GM21526 (cell line): ENCODE measurements around the gene RAB44.
"Not testable (repeated sequence)": the region's sequence is repeated elsewhere in the genome, so short reads cannot be mapped to it uniquely, and the experiment has no call there.

Source experiments
- ATAC-seq: cut with Tn5 transposase; IDR thresholded peaks from one replicate; pipeline ENCODE4 v1.9.1; 2021; ENCODE audit warnings: moderate library complexity; ENCODE audit not compliant: unreplicated experiment, low FRiP score

The RAB44 gene

GRCh38 chr6:36704961-36705577 lies 7.4 kb downstream of the RAB44 start:
- not testable (repeated sequence) for ATAC-seq

- no peak for ATAC-seq
Measured at GRCh38 chr6:36706339-36706738, 8.7 kb downstream of the RAB44 start.

GRCh38 chr6:36712816-36713215 lies 15.2 kb downstream of the RAB44 start:
- ATAC-seq, result no peak

- ATAC-seq, result no peak
Measured at GRCh38 chr6:36713846-36714245, 16.2 kb downstream of the RAB44 start.

GRCh38 chr6:36714511-36714910 lies 16.9 kb downstream of the RAB44 start:
- ATAC-seq, result no peak

- ATAC-seq, result no peak
Measured at GRCh38 chr6:36715469-36715868, 17.8 kb downstream of the RAB44 start.

- ATAC-seq, result no peak
Measured at GRCh38 chr6:36716476-36717093, 19.0 kb downstream of the RAB44 start.

GRCh38 chr6:36717231-36717825 lies 19.7 kb downstream of the RAB44 start:
- ATAC-seq, result no peak

- no peak for ATAC-seq
Measured at GRCh38 chr6:36717871-36718540, 20.4 kb downstream of the RAB44 start.

GRCh38 chr6:36718560-36718959 lies 20.9 kb downstream of the RAB44 start:
- no peak for ATAC-seq

GRCh38 chr6:36719126-36719525 lies 21.5 kb downstream of the RAB44 start:
- no peak for ATAC-seq

GRCh38 chr6:36720251-36721141 lies 22.9 kb downstream of the RAB44 start:
- ATAC-seq, result no peak

- no peak for ATAC-seq
Measured at GRCh38 chr6:36721369-36722140, 23.9 kb downstream of the RAB44 start.

GRCh38 chr6:36722365-36722764 lies 24.7 kb downstream of the RAB44 start:
- no peak for ATAC-seq

- no peak for ATAC-seq
Measured at GRCh38 chr6:36722879-36723278, 25.3 kb downstream of the RAB44 start.

- not testable (repeated sequence) for ATAC-seq
Measured at GRCh38 chr6:36723992-36724391, 26.4 kb downstream of the RAB44 start.

- ATAC-seq, result no peak
Measured at GRCh38 chr6:36724514-36725390, 27.1 kb downstream of the RAB44 start.

- no peak for ATAC-seq
Measured at GRCh38 chr6:36725581-36725980, 28.0 kb downstream of the RAB44 start.

- no peak for ATAC-seq
Measured at GRCh38 chr6:36727505-36728021, 29.9 kb downstream of the RAB44 start.
